SK-N-SH (cell line): ENCODE measurements around the gene DOK7. TPM values are rescaled to one million over a fixed set of nuclear protein-coding genes. Genes with fewer than 3 reads are reported as not detected.

Experiments
- CTCF ChIA-PET: fragments of 300-600, 350-600 bp; formaldehyde crosslinking; extraction: SDS; loops from one replicate; lab custom pipeline; 2021; lab: Yijun Ruan, JAX
- POLR2A ChIA-PET: fragments of 350-600 bp; sonication (Branson Sonifier 250); formaldehyde crosslinking; extraction: SDS; loops from one replicate; lab custom pipeline; 2020; ENCODE audit warnings: antibody characterized with exemption, inconsistent platforms; lab: Yijun Ruan, JAX
- DNase-seq: peaks from one replicate; pipeline ENCODE4 v3.0.0; 2012
- H2AFZ ChIP-seq: fragments of 200-600 bp; sonication (generic); 2 replicates; pipeline ENCODE4 v1.8.1; 2016; ENCODE audit warnings: antibody characterized with exemption, mild to moderate bottlenecking, low read depth
- H3F3A ChIP-seq: fragments of 200-600 bp; sonication (generic); replicated peaks from 2 replicates; pipeline ENCODE3; 2016; ENCODE audit warnings: antibody characterized with exemption, mild to moderate bottlenecking; ENCODE audit not compliant: insufficient read depth
- H3K27ac ChIP-seq, 2 experiments: fragments of 200-500 bp in 1 of 2; fragments of 200-600 bp in 1 of 2; sonication (Bioruptor generic) in 1 of 2; sonication (generic), shearing (Covaris generic) in 1 of 2; 2 replicates each; pipeline versions ENCODE4 v1.5.1 to v1.6.1; 2014 to 2016; ENCODE audit warnings: low read depth in 2 of 2, inconsistent platforms in 1 of 2, low read length in 1 of 2, mild to moderate bottlenecking in 1 of 2, mixed read lengths in 1 of 2
- H3K27me3 ChIP-seq: fragments of 200-600 bp; sonication (generic), shearing (Covaris generic); 2 replicates; pipeline ENCODE4 v1.6.1; 2016; ENCODE audit warnings: mixed run types; ENCODE audit not compliant: insufficient read depth
- H3K36me3 ChIP-seq, 2 experiments: fragments of 200-500 bp in 1 of 2; fragments of 200-600 bp in 1 of 2; sonication (Bioruptor generic) in 1 of 2; sonication (generic) in 1 of 2; replicated peaks in 1 of 2; 2 replicates each; pipeline versions ENCODE3 to v1.5.1; 2014 to 2016; ENCODE audit warnings: low read length in 1 of 2, mild to moderate bottlenecking in 1 of 2; ENCODE audit not compliant: insufficient read depth in 2 of 2, control insufficient read depth in 1 of 2
- H3K4me1 ChIP-seq, 2 experiments: fragments of 200-500 bp in 1 of 2; fragments of 200-600 bp in 1 of 2; sonication (Bioruptor generic) in 1 of 2; sonication (generic), shearing (Covaris generic) in 1 of 2; 2 replicates each; pipeline versions ENCODE4 v1.5.1 to v1.6.1; 2014 to 2016; ENCODE audit warnings: low read depth in 1 of 2, low read length in 1 of 2, mixed run types in 1 of 2; ENCODE audit not compliant: insufficient read depth in 2 of 2, control insufficient read depth in 1 of 2
- H3K4me2 ChIP-seq: fragments of 200-600 bp; sonication (generic), shearing (Covaris generic); 2 replicates; pipeline ENCODE4 v1.6.1; 2017; ENCODE audit warnings: mixed run types
- H3K4me3 ChIP-seq, 2 experiments: fragments of 200-500 bp in 1 of 2; fragments of 200-600 bp in 1 of 2; sonication (Bioruptor generic) in 1 of 2; sonication (generic), shearing (Covaris generic) in 1 of 2; 2 replicates each; pipeline versions ENCODE4 v1.5.1 to v1.8.1; 2014 to 2016; ENCODE audit warnings: low read depth in 2 of 2, inconsistent platforms in 1 of 2, low read length in 1 of 2, mild to moderate bottlenecking in 1 of 2, mixed read lengths in 1 of 2, moderate library complexity in 1 of 2
- H3K79me2 ChIP-seq: fragments of 200-600 bp; sonication (generic); 2 replicates; pipeline ENCODE4 v1.8.1; 2017; ENCODE audit warnings: mild to moderate bottlenecking; ENCODE audit not compliant: insufficient read depth
- H3K9ac ChIP-seq: fragments of 200-600 bp; sonication (generic); 2 replicates; pipeline ENCODE4 v1.6.1; 2017; ENCODE audit warnings: mixed run types
- H3K9me2 ChIP-seq: fragments of 200-600 bp; sonication (generic); 2 replicates; pipeline ENCODE4 v1.6.1; 2017; ENCODE audit warnings: mixed run types
- H3K9me3 ChIP-seq: fragments of 200-600 bp; sonication (generic); 2 replicates; pipeline ENCODE4 v1.6.1; 2017; ENCODE audit warnings: mixed run types, mild to moderate bottlenecking, moderate library complexity
- H4K20me1 ChIP-seq: fragments of 200-600 bp; sonication (generic); 2 replicates; pipeline ENCODE4 v1.6.1; 2017; ENCODE audit warnings: mild to moderate bottlenecking, mixed run types; ENCODE audit not compliant: insufficient read depth
- CHD2 ChIP-seq: fragments of 150-350 bp; IDR thresholded peaks from 2 replicates; pipeline ENCODE4 v1.6.1; 2018; ENCODE audit warnings: low read length; ENCODE audit not compliant: partially characterized antibody
- EZH2phosphoT487 ChIP-seq: fragments of 200-600 bp; sonication (generic); IDR thresholded peaks from 2 replicates; pipeline ENCODE4 v1.6.1; 2017; ENCODE audit warnings: low read depth, mixed run types, mild to moderate bottlenecking, antibody characterized with exemption, moderate library complexity, borderline replicate concordance
- FOXJ3 ChIP-seq: sonication (generic); formaldehyde crosslinking; IDR thresholded peaks from 2 replicates; pipeline ENCODE4 v1.5.1; 2020; ENCODE audit warnings: mild to moderate bottlenecking, missing genetic modification reagents
- GATA2 ChIP-seq: sonication (generic); formaldehyde crosslinking; IDR thresholded peaks from 2 replicates; pipeline ENCODE4 v1.5.0; 2020; ENCODE audit warnings: mild to moderate bottlenecking, missing genetic modification reagents
- JUND ChIP-seq: IDR thresholded peaks from 2 replicates; pipeline ENCODE4 v1.4.0; 2012
- MAX ChIP-seq: IDR thresholded peaks from 2 replicates; pipeline ENCODE4 v1.4.0; 2012; ENCODE audit warnings: low read depth
- MXI1 ChIP-seq: IDR thresholded peaks from 2 replicates; pipeline ENCODE4 v1.6.1; 2012; ENCODE audit warnings: mild to moderate bottlenecking, low read depth, low read length, improper control_type of control experiment
- NRF1 ChIP-seq: IDR thresholded peaks from 2 replicates; pipeline ENCODE4 v1.6.1; 2012; ENCODE audit warnings: low read depth, mild to moderate bottlenecking, low read length
- PBX3 ChIP-seq: IDR thresholded peaks from 2 replicates; pipeline ENCODE4; 2012
- RAD21 ChIP-seq: IDR thresholded peaks from 2 replicates; pipeline ENCODE4 v1.6.1; 2012; ENCODE audit warnings: mild to moderate bottlenecking, low read length
- RCOR1 ChIP-seq: fragments of 150-350 bp; IDR thresholded peaks from 2 replicates; pipeline ENCODE4 v1.6.1; 2017; ENCODE audit warnings: antibody characterized with exemption, low read length
- REST ChIP-seq: IDR thresholded peaks from 2 replicates; pipeline ENCODE4 v1.6.1; 2012; ENCODE audit warnings: mild to moderate bottlenecking, low read depth, low read length, moderate library complexity
- SIN3A ChIP-seq: IDR thresholded peaks from 2 replicates; pipeline ENCODE4 v1.6.1; 2012; ENCODE audit warnings: low read depth, mild to moderate bottlenecking, low read length, moderate library complexity, borderline replicate concordance
- USF1 ChIP-seq: IDR thresholded peaks from 2 replicates; pipeline ENCODE4 v1.4.0; 2012; ENCODE audit warnings: low read depth, borderline replicate concordance
- USF2 ChIP-seq: fragments of 150-350 bp; IDR thresholded peaks from 2 replicates; pipeline ENCODE4 v1.6.1; 2017; ENCODE audit warnings: antibody characterized with exemption, low read length, low read depth, borderline replicate concordance
- WGBS: methylation state at CpG from one replicate; pipeline ENCODE4 v1.1.6; 2017; ENCODE audit warnings: low lambda C conversion rate; 5-methylcytosine and 5-hydroxymethylcytosine counted together
- polyA plus RNA-seq, 3 experiments: library from polyadenylated mRNA; depleted of rRNA; stranded (reverse); fragments of >200 nt; gene quantifications; 2 replicates each; pipeline ENCODE4 v1.2.3, GENCODE V29; 2012

Gene DOK7
- polyA plus RNA-seq, 1 of the 3 experiments (the other 2 are of a cell fraction), result not detected

- Histone ChIP-seq H3K4me2 (no peak overlapping the region), H3F3A (no peaks in the 10 kb centered on the region), H2AFZ (no peak overlapping the region), H3K9me3 (no peaks in the 10 kb centered on the region), H3K9ac (no peak overlapping the region), H4K20me1 (no peaks in the 10 kb centered on the region), H3K4me3 (no peak overlapping the region), H3K79me2 (no peaks in the 10 kb centered on the region), H3K36me3 (no peaks in the 10 kb centered on the region), H3K9me2 (no peaks in the 10 kb centered on the region), H3K4me1 (peaks cover 0 to 33% of the 10 kb centered on the region in 2 experiments; a peak in 1 of 4 replicates), H3K27ac (no peak overlapping the region), H3K27me3 (no peaks in the 10 kb centered on the region)
- TF ChIP-seq SIN3A, result no peak
- no peak for TF ChIP-seq RCOR1
- TF ChIP-seq CHD2, result no peak
- no peak for TF ChIP-seq RAD21
- no peak for TF ChIP-seq USF1
- TF ChIP-seq PBX3, result no peak
- no peak for TF ChIP-seq REST
- no peak for TF ChIP-seq EZH2phosphoT487
- TF ChIP-seq FOXJ3, result no peak
- TF ChIP-seq USF2, result no peak
- no peak for TF ChIP-seq GATA2 (CRISPR knock-in tag)
- TF ChIP-seq MXI1, result no peak
- TF ChIP-seq MAX, result no peak
- TF ChIP-seq NRF1, result no peak
- TF ChIP-seq JUND, result no peak
- ChIA-PET POLR2A (no interaction called here), CTCF (interaction anchor here (0.9 to 1.1 kb wide), 2 partner anchors 8 to 284 kb away, joined by 3 to 4 read pairs; no protein-coding TSS in a partner anchor)
- DNase-seq, result no peak
- WGBS, result 57% methylated on average over 3 of the region's 7 CpGs
Observed at GRCh38 chr4:3487861-3488260, 24.8 kb downstream of the DOK7 start.
